ENCODE data around the gene ANKS1A.

ANKS1A gene

GRCh38 chr6:35011096-35012041 is 122.3 kb downstream of the ANKS1A start:
- no peak overlapping the region for H3K4me3 ChIP-seq (ENCODE audit: low read depth, low read length)
- TF ChIP-seq CTCF (IDR thresholded peaks at IDR 0.05; ENCODE audit: low read depth, low read length), result no peak

- H3K4me3 ChIP-seq (ENCODE audit: low read depth, low read length), result no peak overlapping the region
- no peak for TF ChIP-seq CTCF (IDR thresholded peaks at IDR 0.05; ENCODE audit: low read depth, low read length)
Observed at GRCh38 chr6:35013701-35014100, 124.6 kb downstream of the ANKS1A start.

GRCh38 chr6:35014341-35014740 is 125.3 kb downstream of the ANKS1A start:
- no peak for TF ChIP-seq CTCF (IDR thresholded peaks at IDR 0.05; ENCODE audit: low read depth, low read length)

GRCh38 chr6:35014786-35015185 is 125.7 kb downstream of the ANKS1A start:
- H3K4me3 ChIP-seq (ENCODE audit: low read depth, low read length), result no peak overlapping the region
- TF ChIP-seq CTCF (IDR thresholded peaks at IDR 0.05; ENCODE audit: low read depth, low read length), result no peak

More at GRCh38 chr6:35014341-35014740, 125.3 kb downstream of the ANKS1A start:
- no peak overlapping the region for H3K4me3 ChIP-seq (ENCODE audit: low read depth, low read length)

GRCh38 chr6:35015476-35015875 is 126.4 kb downstream of the ANKS1A start:
- no peak overlapping the region for H3K4me3 ChIP-seq (ENCODE audit: low read depth, low read length)
- TF ChIP-seq CTCF (IDR thresholded peaks at IDR 0.05; ENCODE audit: low read depth, low read length), result no peak

- TF ChIP-seq CTCF (IDR thresholded peaks at IDR 0.05; ENCODE audit: low read depth, low read length), result no peak
- H3K4me3 ChIP-seq (ENCODE audit: low read depth, low read length), result no peak overlapping the region
Observed at GRCh38 chr6:35015996-35016395, 126.9 kb downstream of the ANKS1A start.
